Common myeloid progenitor, CD34-positive (primary cell): ENCODE measurements around the gene KIF1A.

Experiments
- CTCF ChIA-PET: fragments of 350-600 bp; sonication (Branson Sonifier 250); formaldehyde crosslinking; loops from one replicate; lab custom pipeline; 2021; ENCODE audit warnings: antibody characterized with exemption; lab: Charles Lee
- POLR2A ChIA-PET: fragments of 350-600 bp; sonication (Branson Sonifier 250); formaldehyde crosslinking; loops from one replicate; lab custom pipeline; 2021; ENCODE audit warnings: antibody characterized with exemption; lab: Charles Lee
- DNase-seq, 3 donors: peaks; one replicate each; pipeline versions ENCODE4 v3.0.0 to v3.0.0-alpha.2; 2013
- H3K27ac ChIP-seq, 2 experiments: 1 replicate in 1 of 2; 2 replicates in 1 of 2; pipeline ENCODE4 v1.7.0; 2013; ENCODE audit warnings: inconsistent platforms in 2 of 2, low read length in 2 of 2, mild to moderate bottlenecking in 2 of 2, low read depth in 1 of 2, moderate library complexity in 1 of 2; ENCODE audit not compliant: severe bottlenecking in 2 of 2, insufficient read depth in 1 of 2, poor library complexity in 1 of 2
- H3K27me3 ChIP-seq, 5 experiments: replicated peaks in 2 of 5; 1 replicate in 3 of 5; 2 replicates in 2 of 5; pipeline versions ENCODE4 v1.6.1 to v1.7.0; 2013; ENCODE audit warnings: low read length in 4 of 5, mild to moderate bottlenecking in 2 of 5, moderate library complexity in 2 of 5, inconsistent platforms in 1 of 5; ENCODE audit not compliant: insufficient read depth in 5 of 5, control insufficient read depth in 4 of 5
- H3K36me3 ChIP-seq, 4 experiments: 1 replicate in 2 of 4; 2 replicates in 2 of 4; pipeline versions ENCODE4 v1.6.1 to v1.7.0; 2013; ENCODE audit warnings: low read length in 3 of 4, control low read depth in 1 of 4, mild to moderate bottlenecking in 1 of 4; ENCODE audit not compliant: control insufficient read depth in 4 of 4, insufficient read depth in 4 of 4
- H3K4me1 ChIP-seq, 4 experiments: 1 replicate in 3 of 4; 2 replicates in 1 of 4; pipeline versions ENCODE4 v1.6.1 to v1.7.1; 2013; ENCODE audit warnings: low read length in 3 of 4, mild to moderate bottlenecking in 3 of 4, control low read depth in 1 of 4, inconsistent platforms in 1 of 4, moderate library complexity in 1 of 4; ENCODE audit not compliant: control insufficient read depth in 4 of 4, insufficient read depth in 4 of 4; ENCODE audit errors: control extremely low read depth in 1 of 4
- H3K4me3 ChIP-seq, 7 experiments: 1 replicate in 4 of 7; 2 replicates in 3 of 7; pipeline versions ENCODE4 v1.5.1 to v1.7.0; 2013; ENCODE audit warnings: mild to moderate bottlenecking in 7 of 7, low read length in 6 of 7, moderate library complexity in 6 of 7, inconsistent platforms in 2 of 7, low read depth in 2 of 7, control low read depth in 1 of 7; ENCODE audit not compliant: insufficient read depth in 4 of 7, control insufficient read depth in 1 of 7; ENCODE audit errors: extremely low read depth in 1 of 7
- H3K9me3 ChIP-seq, 5 experiments: 1 replicate in 4 of 5; 2 replicates in 1 of 5; pipeline versions ENCODE4 v1.6.1 to v1.7.1; 2013; ENCODE audit warnings: low read length in 4 of 5, mild to moderate bottlenecking in 2 of 5, inconsistent platforms in 1 of 5, low read depth in 1 of 5, moderate library complexity in 1 of 5; ENCODE audit not compliant: control insufficient read depth in 4 of 5, insufficient read depth in 2 of 5; ENCODE audit errors: control extremely low read depth in 1 of 5
- WGBS: methylation state at CpG from one replicate; pipeline ENCODE4 v1.1.5; 2013; ENCODE audit not compliant: insufficient coverage; 5-methylcytosine and 5-hydroxymethylcytosine counted together

The KIF1A gene

GRCh38 chr2:240818293-240819125 is 1.5 kb downstream of the KIF1A start:
- Histone ChIP-seq H3K9me3 (peaks cover 0 to 16% (median 11%) of the 10 kb centered on the region in 5 experiments), H3K27ac (no peak overlapping the region), H3K4me3 (peak overlapping the region in 1 of 7 experiments; percentile 45), H3K27me3 (peaks cover 16 to 94% (median 18%) of the 10 kb centered on the region in 5 experiments), H3K36me3 (no peaks in the 10 kb centered on the region), H3K4me1 (peaks cover 0 to 27% (median 13%) of the 10 kb centered on the region in 4 experiments)
- WGBS, result 22% methylated on average over 37 of the region's 48 CpGs
- peak in 2 of 3 donors; percentile 15 for DNase-seq
- ChIA-PET CTCF (interaction anchor here (0.7 kb wide), 1 partner anchor 22 kb away, joined by 3 read pairs; no protein-coding TSS in a partner anchor), POLR2A (no interaction called here)

- Histone ChIP-seq H3K27me3 (peaks cover 8 to 86% (median 15%) of the 10 kb centered on the region in 5 experiments), H3K27ac (no peak overlapping the region), H3K4me3 (no peak overlapping the region), H3K9me3 (peaks cover 0 to 15% (median 13%) of the 10 kb centered on the region in 5 experiments), H3K4me1 (peaks cover 0 to 27% (median 13%) of the 10 kb centered on the region in 4 experiments), H3K36me3 (no peaks in the 10 kb centered on the region)
- DNase-seq, result no peak
- WGBS, result 97% methylated on average over 16 of the region's 19 CpGs
- ChIA-PET POLR2A (no interaction called here), CTCF (interaction anchor here (0.7 to 1.2 kb wide), 2 partner anchors 10 to 23 kb away, joined by 3 read pairs; no protein-coding TSS in a partner anchor)
Observed at GRCh38 chr2:240817496-240818292, 2.3 kb downstream of the KIF1A start.

GRCh38 chr2:240816584-240817495 is 3.2 kb downstream of the KIF1A start:
- WGBS, result 92% methylated on average over 11 of the region's 12 CpGs
- Histone ChIP-seq H3K27me3 (peaks cover 4 to 77% (median 15%) of the 10 kb centered on the region in 5 experiments), H3K36me3 (no peaks in the 10 kb centered on the region), H3K27ac (no peak overlapping the region), H3K4me1 (peaks cover 0 to 26% (median 13%) of the 10 kb centered on the region in 4 experiments), H3K4me3 (no peak overlapping the region), H3K9me3 (peaks cover 0 to 21% (median 17%) of the 10 kb centered on the region in 5 experiments)
- POLR2A ChIA-PET, result no interaction called here
- no peak for DNase-seq
- CTCF ChIA-PET, result interaction anchor here (1.2 kb wide), 1 partner anchor 9 kb away, joined by 3 read pairs; no protein-coding TSS in a partner anchor

- ChIA-PET POLR2A (no interaction called here), CTCF (interaction anchor here (1.2 kb wide), 1 partner anchor 8 kb away, joined by 3 read pairs; no protein-coding TSS in a partner anchor)
- DNase-seq, result no peak
- H3K27me3 ChIP-seq, result peaks cover 0 to 68% (median 8%) of the 10 kb centered on the region in 5 experiments
- WGBS, result 94% methylated on average over 5 of the region's 9 CpGs
- no peak overlapping the region for H3K27ac ChIP-seq
- H3K4me3 ChIP-seq, result no peak overlapping the region
- peaks cover 0 to 22% (median 9%) of the 10 kb centered on the region in 4 experiments for H3K4me1 ChIP-seq
- peaks cover 0 to 21% (median 17%) of the 10 kb centered on the region in 5 experiments for H3K9me3 ChIP-seq
- H3K36me3 ChIP-seq, result no peaks in the 10 kb centered on the region
Observed at GRCh38 chr2:240815761-240816583, 4.0 kb downstream of the KIF1A start.

GRCh38 chr2:240814946-240815760 is 4.9 kb downstream of the KIF1A start:
- WGBS, result 88% methylated on average over 3 of the region's 11 CpGs
- Histone ChIP-seq H3K27ac (no peak overlapping the region), H3K4me3 (no peak overlapping the region), H3K27me3 (peaks cover 0 to 60% (median 8%) of the 10 kb centered on the region in 5 experiments), H3K4me1 (peaks cover 0 to 15% (median 7%) of the 10 kb centered on the region in 4 experiments), H3K36me3 (no peaks in the 10 kb centered on the region), H3K9me3 (peaks cover 0 to 21% (median 17%) of the 10 kb centered on the region in 5 experiments)
- POLR2A ChIA-PET, result interaction anchor here (0.6 kb wide), 1 partner anchor 912 kb away, joined by 3 read pairs; no protein-coding TSS in a partner anchor
- no peak for DNase-seq
- CTCF ChIA-PET, result no interaction called here
